H54 (cell line): Measurements from ENCODE around the gene CCDC6.
"Not testable (repeated sequence)": the region's sequence is repeated elsewhere in the genome, so short reads cannot be mapped to it uniquely, and the experiment has no call there.

Experiments used
- DNase-seq: peaks from one replicate; pipeline ENCODE4 v3.0.0; 2011; ENCODE audit warnings: low spot score, mixed read lengths; ENCODE audit not compliant: insufficient read length
- FAIRE-seq: peaks from 3 replicates; lab custom pipeline; 2011; peaks lifted over from hg19 to GRCh38; lab: Jason Lieb, UNC
- POLR2A ChIP-seq: IDR thresholded peaks from 2 replicates; pipeline ENCODE4 v1.6.1; 2011; ENCODE audit warnings: low read depth, mild to moderate bottlenecking, low read length

CCDC6 gene

GRCh38 chr10:59906417-59907202 lies at the start of gene CCDC6:
Gene CCDC6, minus strand, starts transcription at chr10:59906556. Its CDS starts 132 bp downstream, at chr10:59906424.
- FAIRE-seq (peak; percentile 48), DNase-seq (peak; percentile 83)
- TF ChIP-seq POLR2A, result peak; percentile 88

- DNase-seq (no peak), FAIRE-seq (no peak)
- TF ChIP-seq POLR2A, result no peak
Measured at GRCh38 chr10:59954296-59954695, 47.9 kb upstream of the CCDC6 start.

- DNase-seq, FAIRE-seq: not testable (repeated sequence)
Measured at GRCh38 chr10:59953711-59954110, 47.4 kb upstream of the CCDC6 start.

DNA sequence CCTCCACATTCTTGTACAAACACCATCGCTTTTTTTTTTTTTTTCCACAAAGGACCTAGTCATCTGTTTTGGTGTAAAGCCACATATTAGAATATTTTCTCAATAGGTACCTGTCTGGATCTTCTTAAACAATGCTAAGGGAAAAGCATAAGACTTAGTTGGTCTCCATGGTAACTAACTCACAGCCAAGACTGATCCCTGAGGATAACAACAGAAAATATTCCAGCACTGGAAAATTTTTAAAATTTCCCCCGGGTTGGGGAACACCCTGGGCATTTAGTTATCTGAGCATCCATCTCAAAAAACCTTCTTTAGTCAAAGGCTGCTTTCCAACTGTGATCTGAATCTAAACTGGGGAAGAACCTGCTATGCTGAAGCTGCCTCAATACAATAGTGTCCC lies 43.7 kb upstream of the CCDC6 start:
- DNase-seq (no peak), FAIRE-seq (no peak)
- no peak for TF ChIP-seq POLR2A

GRCh38 chr10:59949608-59950007 lies 43.3 kb upstream of the CCDC6 start:
- FAIRE-seq (no peak), DNase-seq (no peak)
- TF ChIP-seq POLR2A, result no peak

- no peak for TF ChIP-seq POLR2A
- DNase-seq, result no peak
- no peak for FAIRE-seq
Measured at GRCh38 chr10:59945991-59946390, 39.6 kb upstream of the CCDC6 start.

GRCh38 chr10:59945590-59945989 lies 39.2 kb upstream of the CCDC6 start:
- no peak for FAIRE-seq
- TF ChIP-seq POLR2A, result no peak
- DNase-seq, result no peak

GRCh38 chr10:59944339-59944935 lies 38.1 kb upstream of the CCDC6 start:
- DNase-seq (no peak), FAIRE-seq (no peak)
- no peak for TF ChIP-seq POLR2A

GRCh38 chr10:59942556-59942955 lies 36.2 kb upstream of the CCDC6 start:
- no peak for TF ChIP-seq POLR2A
- FAIRE-seq (no peak), DNase-seq (no peak)

GRCh38 chr10:59937720-59938119 lies 31.4 kb upstream of the CCDC6 start:
- DNase-seq (no peak), FAIRE-seq (no peak)
- TF ChIP-seq POLR2A, result no peak

GRCh38 chr10:59934701-59935100 lies 28.3 kb upstream of the CCDC6 start:
- FAIRE-seq (no peak), DNase-seq (no peak)
- no peak for TF ChIP-seq POLR2A

DNA sequence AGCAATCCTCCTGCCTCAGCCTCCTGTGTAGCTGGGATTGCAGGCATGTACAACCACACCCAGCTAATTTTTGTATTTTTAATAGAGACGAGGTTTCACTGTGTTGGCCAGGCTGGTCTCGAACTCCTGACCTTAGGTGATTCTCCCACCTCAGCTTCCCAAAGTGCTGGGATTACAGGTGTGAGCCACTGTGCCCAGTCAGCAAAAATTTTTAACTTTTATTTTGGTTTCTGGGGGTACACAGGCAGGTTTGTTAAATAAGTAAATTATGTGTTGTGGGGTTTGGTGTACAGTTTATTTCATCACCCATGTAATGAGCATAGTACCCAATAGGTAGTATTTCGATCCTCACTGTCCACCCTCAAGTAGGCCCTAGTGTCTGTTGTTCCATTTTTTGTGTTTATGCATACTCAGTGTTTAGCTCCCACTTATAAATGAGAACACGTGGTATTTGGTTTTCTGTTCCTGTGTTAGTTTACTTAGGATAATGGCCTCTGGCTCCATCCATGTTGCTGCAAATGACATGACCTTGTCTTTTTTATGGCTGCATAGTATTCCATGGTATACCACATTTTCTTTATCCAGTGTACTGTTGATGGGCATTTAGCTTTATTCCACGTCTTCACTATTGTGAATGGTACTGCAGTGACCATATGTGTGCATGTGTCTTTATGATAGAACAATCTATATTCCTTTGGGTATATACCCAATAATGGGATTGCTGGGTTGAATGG lies 24.6 kb upstream of the CCDC6 start:
- FAIRE-seq, DNase-seq: not testable (repeated sequence)

DNA sequence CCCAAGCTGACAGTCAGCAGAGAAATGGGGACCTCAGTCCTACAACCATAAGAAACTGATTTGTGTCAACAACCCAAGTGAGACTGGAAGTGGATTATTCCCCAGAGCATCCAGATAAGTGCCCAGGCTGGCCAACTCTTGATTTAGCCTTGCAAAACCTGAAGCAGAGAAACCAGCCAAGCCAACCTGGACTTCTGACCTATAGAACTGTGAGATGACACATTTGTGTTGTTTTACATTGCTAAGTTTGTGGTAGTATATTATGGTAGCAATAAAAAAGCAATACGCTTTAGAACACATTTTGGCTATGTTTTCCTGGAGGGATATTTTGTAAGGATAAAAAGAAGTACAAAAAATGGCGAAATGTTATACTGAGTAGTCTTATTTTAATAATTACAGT lies 19.7 kb upstream of the CCDC6 start:
- DNase-seq (no peak), FAIRE-seq (no peak)
- no peak for TF ChIP-seq POLR2A

- no peak for TF ChIP-seq POLR2A
- DNase-seq, result no peak
- no peak for FAIRE-seq
Measured at GRCh38 chr10:59922907-59923306, 16.6 kb upstream of the CCDC6 start.
